Activated T-cell treated with anti-CD3 and anti-CD28 coated beads, Interleukin-2, amount 50 U/mL, for 72 hours (primary cell): Measurements from ENCODE around the gene KCNIP1. TPM values are rescaled to one million over a fixed set of nuclear protein-coding genes. Genes with fewer than 3 reads are reported as not detected.

Experiments
- ATAC-seq, 2 donors: fragments of 150-1000 bp; cut with Tn5 transposase; replicated peaks in 1 of 2; 2 replicates each; pipeline ENCODE4 v1.10.0; 2021; ENCODE audit warnings: moderate library complexity in 2 of 2, mild to moderate bottlenecking in 1 of 2
- DNase-seq, 2 donors: peaks; one replicate each; pipeline ENCODE4 v3.0.0; 2021 to 2022; ENCODE audit warnings: mixed read lengths in 1 of 2
- H3K27ac Mint-ChIP-seq: one replicate; pipeline ENCODE4 v1.8.0; 2022; ENCODE audit warnings: mild to moderate bottlenecking, moderate library complexity, mixed read lengths
- H3K27me3 Mint-ChIP-seq: one replicate; pipeline ENCODE4 v1.8.0; 2022; ENCODE audit warnings: low read depth, mixed read lengths
- H3K36me3 Mint-ChIP-seq, 2 donors: one replicate each; pipeline ENCODE4 v1.8.0; 2022; ENCODE audit warnings: mixed read lengths in 2 of 2, mild to moderate bottlenecking in 1 of 2; ENCODE audit not compliant: insufficient read depth in 2 of 2
- H3K4me1 Mint-ChIP-seq: one replicate; pipeline ENCODE4 v1.8.0; 2022; ENCODE audit warnings: low read depth, mixed read lengths
- H3K4me3 Mint-ChIP-seq, 2 donors: one replicate each; pipeline ENCODE4 v1.8.0; 2022; ENCODE audit warnings: mild to moderate bottlenecking in 2 of 2, mixed read lengths in 2 of 2, moderate library complexity in 2 of 2
- H3K9me3 Mint-ChIP-seq, 2 donors: one replicate each; pipeline ENCODE4 v1.8.0; 2022; ENCODE audit warnings: mixed read lengths in 2 of 2
- total RNA-seq, 2 donors: library from RNA; stranded (reverse); gene quantifications; one replicate each; pipeline ENCODE4 v1.2.3, GENCODE V29; 2022

KCNIP1 gene
- total RNA-seq, 2 donors from 2014 or later, result not detected

DNA sequence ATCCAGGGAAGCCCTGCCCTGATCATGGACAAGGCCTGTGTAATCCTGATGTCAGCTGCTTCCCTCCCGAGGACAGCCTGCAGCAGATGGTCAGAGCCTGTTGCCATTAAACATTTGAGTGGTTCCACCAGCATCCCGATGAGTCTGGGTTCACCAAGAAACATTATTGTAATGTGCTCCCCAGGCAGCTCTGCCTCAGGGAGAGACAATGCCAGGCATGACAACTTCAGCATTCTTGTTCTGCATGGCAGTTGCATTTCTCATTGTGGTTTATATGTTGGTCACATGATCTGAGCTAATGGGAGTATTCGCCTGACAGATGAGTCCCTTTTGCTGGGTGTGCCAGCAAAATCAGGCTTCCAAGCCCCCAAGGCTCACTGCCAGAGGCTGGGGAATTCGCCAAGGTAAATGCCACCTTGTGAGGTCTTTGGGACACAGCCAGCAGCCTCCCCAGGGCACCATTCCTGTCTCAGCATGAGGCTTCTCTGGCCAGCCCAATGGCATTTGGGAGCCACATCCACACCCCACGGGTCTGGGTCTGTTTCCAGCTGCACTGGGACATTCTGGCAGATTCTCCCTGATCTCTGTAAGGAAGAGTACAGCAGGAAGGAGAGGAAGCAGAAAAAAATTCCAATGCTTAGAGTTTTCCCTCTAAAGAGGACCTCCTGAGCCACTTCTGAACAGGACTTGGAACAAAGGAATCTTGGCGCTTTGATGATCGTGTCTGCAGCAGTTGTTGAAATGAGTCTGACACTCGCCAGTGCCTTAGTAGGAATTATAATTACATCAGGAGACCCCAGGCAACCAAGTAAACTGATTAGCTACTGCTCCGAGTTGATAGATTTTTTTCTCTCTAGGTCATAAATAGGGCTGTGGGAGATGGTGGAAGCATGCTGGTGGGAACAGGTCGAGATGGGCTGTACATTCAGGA lies 18.7 kb downstream of the KCNIP1 start:
- peaks cover 34% of the 10 kb centered on the region for H3K27me3 Mint-ChIP-seq
- no peaks in the 10 kb centered on the region for H3K4me1 Mint-ChIP-seq
- ATAC-seq (no peak), DNase-seq (no peak)
- no peak overlapping the region for H3K4me3 Mint-ChIP-seq
- no peaks in the 10 kb centered on the region for H3K9me3 Mint-ChIP-seq
- no peak overlapping the region for H3K27ac Mint-ChIP-seq
- H3K36me3 Mint-ChIP-seq, result no peaks in the 10 kb centered on the region

GRCh38 chr5:170523142-170523551 lies 19.3 kb downstream of the KCNIP1 start:
- H3K4me1 Mint-ChIP-seq, result no peaks in the 10 kb centered on the region

DNA sequence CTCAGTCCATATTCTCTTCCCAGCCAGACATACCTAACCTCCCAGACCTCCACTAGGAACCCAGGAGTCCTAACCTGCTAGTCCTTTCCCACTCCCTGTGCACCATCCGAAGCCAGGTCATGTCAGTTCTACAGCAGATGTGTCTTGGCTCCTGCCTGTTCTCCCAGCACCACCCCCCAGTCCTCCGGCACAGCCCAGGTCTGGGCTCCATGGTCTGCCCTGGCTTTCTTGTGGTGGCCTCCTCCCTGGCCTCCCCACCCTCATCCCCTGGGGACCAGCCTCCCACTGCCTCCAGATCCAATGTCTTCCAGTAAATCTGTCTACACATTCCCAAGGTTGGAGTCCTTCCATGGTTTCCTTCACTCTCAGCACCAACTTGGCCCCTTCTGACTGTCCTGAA lies 20.0 kb downstream of the KCNIP1 start:
- H3K36me3 Mint-ChIP-seq, result no peaks in the 10 kb centered on the region
- H3K9me3 Mint-ChIP-seq, result no peaks in the 10 kb centered on the region
- no peak overlapping the region for H3K27ac Mint-ChIP-seq
- H3K4me3 Mint-ChIP-seq, result no peak overlapping the region
- ATAC-seq (no peak), DNase-seq (no peak)
- H3K27me3 Mint-ChIP-seq, result peaks cover 34% of the 10 kb centered on the region
- no peaks in the 10 kb centered on the region for H3K4me1 Mint-ChIP-seq

More at GRCh38 chr5:170523142-170523551, 19.3 kb downstream of the KCNIP1 start:
- Mint-ChIP-seq H3K36me3 (no peaks in the 10 kb centered on the region), H3K27ac (no peak overlapping the region), H3K27me3 (peaks cover 34% of the 10 kb centered on the region), H3K4me3 (no peak overlapping the region), H3K9me3 (no peaks in the 10 kb centered on the region)
- no peak for DNase-seq
- ATAC-seq, result no peak

- Mint-ChIP-seq H3K4me3 (no peak overlapping the region), H3K4me1 (no peaks in the 10 kb centered on the region), H3K27ac (no peak overlapping the region), H3K9me3 (no peaks in the 10 kb centered on the region), H3K27me3 (peaks cover 29% of the 10 kb centered on the region), H3K36me3 (no peaks in the 10 kb centered on the region)
- no peak for ATAC-seq
- no peak for DNase-seq
Observed at GRCh38 chr5:170524576-170524975, 20.8 kb downstream of the KCNIP1 start.

- H3K4me3 Mint-ChIP-seq, result no peak overlapping the region
- H3K4me1 Mint-ChIP-seq, result no peaks in the 10 kb centered on the region
- ATAC-seq (no peak), DNase-seq (no peak)
- no peak overlapping the region for H3K27ac Mint-ChIP-seq
- no peaks in the 10 kb centered on the region for H3K36me3 Mint-ChIP-seq
- peaks cover 34% of the 10 kb centered on the region for H3K27me3 Mint-ChIP-seq
- H3K9me3 Mint-ChIP-seq, result no peaks in the 10 kb centered on the region
Observed at GRCh38 chr5:170525470-170526211, 21.8 kb downstream of the KCNIP1 start.

DNA sequence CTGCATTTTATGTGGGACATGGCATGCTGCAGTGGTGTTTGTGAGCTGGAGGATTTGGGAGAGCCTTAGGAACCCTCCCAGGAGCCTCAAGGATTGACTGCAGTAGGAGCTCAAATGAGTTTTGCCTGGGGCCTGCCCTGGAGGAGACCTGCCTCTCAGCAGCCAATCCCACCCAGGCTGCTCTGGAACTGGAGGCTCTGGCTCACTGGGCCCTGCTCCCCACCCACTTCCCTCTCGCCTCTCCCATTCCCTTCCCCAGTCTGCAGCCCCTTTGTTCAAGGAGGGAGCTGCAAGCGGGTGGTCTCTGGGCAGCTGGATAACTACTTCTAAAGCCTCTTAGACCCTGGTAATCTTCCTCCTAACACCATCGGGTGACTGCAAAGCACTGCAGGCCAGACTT lies 24.2 kb downstream of the KCNIP1 start:
- H3K9me3 Mint-ChIP-seq, result no peaks in the 10 kb centered on the region
- ATAC-seq, result no peak
- H3K27ac Mint-ChIP-seq, result no peak overlapping the region
- no peaks in the 10 kb centered on the region for H3K4me1 Mint-ChIP-seq
- DNase-seq, result no peak
- no peaks in the 10 kb centered on the region for H3K36me3 Mint-ChIP-seq
- peaks cover 41% of the 10 kb centered on the region for H3K27me3 Mint-ChIP-seq
- no peak overlapping the region for H3K4me3 Mint-ChIP-seq

GRCh38 chr5:170528976-170529375 lies 25.2 kb downstream of the KCNIP1 start:
- Mint-ChIP-seq H3K4me3 (no peak overlapping the region), H3K27ac (no peak overlapping the region), H3K27me3 (peaks cover 40% of the 10 kb centered on the region), H3K4me1 (no peaks in the 10 kb centered on the region), H3K36me3 (no peaks in the 10 kb centered on the region), H3K9me3 (no peaks in the 10 kb centered on the region)
- ATAC-seq (no peak), DNase-seq (no peak)

GRCh38 chr5:170532935-170533334 lies 29.1 kb downstream of the KCNIP1 start:
- Mint-ChIP-seq H3K27ac (no peak overlapping the region), H3K4me1 (no peaks in the 10 kb centered on the region), H3K9me3 (no peaks in the 10 kb centered on the region), H3K27me3 (peaks cover 49% of the 10 kb centered on the region), H3K36me3 (no peaks in the 10 kb centered on the region), H3K4me3 (no peak overlapping the region)
- DNase-seq (no peak), ATAC-seq (no peak)

DNA sequence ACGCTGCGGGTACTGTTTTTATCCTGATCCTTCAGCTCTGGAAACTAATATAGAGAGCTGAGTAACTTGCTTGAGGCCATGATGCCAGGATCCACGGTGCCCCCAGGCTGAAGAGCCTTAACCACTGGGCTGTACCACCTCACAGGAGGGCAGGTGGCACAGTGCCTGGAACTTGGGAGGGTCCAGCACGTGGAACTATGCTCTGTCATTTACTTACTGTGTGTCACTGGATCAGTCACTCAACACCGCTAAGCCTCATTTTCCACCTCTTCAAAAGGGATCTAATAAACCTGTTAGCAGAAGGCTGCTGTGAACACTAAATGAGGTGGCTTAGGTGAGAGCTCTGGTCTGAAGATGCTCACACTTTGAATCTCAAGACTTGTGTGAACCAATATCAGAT lies 29.6 kb downstream of the KCNIP1 start:
- Mint-ChIP-seq H3K9me3 (no peaks in the 10 kb centered on the region), H3K27ac (no peak overlapping the region), H3K4me1 (no peaks in the 10 kb centered on the region), H3K4me3 (no peak overlapping the region), H3K36me3 (no peaks in the 10 kb centered on the region), H3K27me3 (peaks cover 51% of the 10 kb centered on the region)
- ATAC-seq (no peak), DNase-seq (no peak)

DNA sequence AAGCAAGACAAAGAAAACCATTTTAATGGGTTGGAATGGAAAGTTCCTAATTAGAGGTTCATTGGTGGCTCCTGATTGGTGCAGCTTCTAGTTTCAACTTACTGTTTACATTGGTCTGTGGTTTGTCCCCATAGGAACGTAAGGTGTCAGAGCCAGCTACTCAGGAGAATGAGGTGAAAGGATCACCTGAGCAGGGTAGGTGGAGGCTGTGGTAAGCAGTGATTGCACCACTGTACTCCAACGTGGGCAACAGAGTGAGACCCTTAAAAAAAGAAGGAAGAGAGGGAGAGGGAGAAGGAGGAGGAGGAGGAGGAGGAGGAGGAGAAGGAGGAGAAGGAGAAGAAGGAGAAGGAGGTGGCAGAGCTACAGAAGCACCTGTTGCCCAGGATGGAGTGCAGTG lies 30.4 kb downstream of the KCNIP1 start:
- Mint-ChIP-seq H3K4me3 (no peak overlapping the region), H3K27ac (no peak overlapping the region), H3K36me3 (no peaks in the 10 kb centered on the region), H3K9me3 (no peaks in the 10 kb centered on the region), H3K27me3 (peaks cover 59% of the 10 kb centered on the region), H3K4me1 (no peaks in the 10 kb centered on the region)
- ATAC-seq (no peak), DNase-seq (no peak)

DNA sequence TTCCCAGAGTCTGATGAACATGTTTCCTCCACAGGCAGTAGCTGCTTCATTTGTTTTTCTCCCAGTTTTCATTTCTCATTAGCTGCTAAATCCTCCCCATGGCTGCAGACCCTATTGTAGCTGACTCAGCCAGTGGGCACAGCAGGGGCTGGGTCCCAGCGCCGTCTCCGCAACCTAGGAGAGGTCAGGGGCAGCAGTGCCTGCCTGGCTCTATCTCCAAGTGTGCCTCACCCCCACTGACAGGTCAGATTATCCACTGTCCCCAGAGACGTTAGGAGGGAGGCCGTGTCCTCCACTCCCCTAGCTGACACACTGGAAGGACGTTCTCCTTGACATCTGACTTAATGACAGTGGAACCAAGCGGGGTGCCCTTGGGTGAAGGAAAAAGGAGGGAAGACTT lies 31.1 kb downstream of the KCNIP1 start:
- no peaks in the 10 kb centered on the region for H3K9me3 Mint-ChIP-seq
- no peak for DNase-seq
- no peak overlapping the region for H3K27ac Mint-ChIP-seq
- no peaks in the 10 kb centered on the region for H3K4me1 Mint-ChIP-seq
- no peak for ATAC-seq
- H3K4me3 Mint-ChIP-seq, result no peak overlapping the region
- H3K27me3 Mint-ChIP-seq, result peaks cover 60% of the 10 kb centered on the region
- no peaks in the 10 kb centered on the region for H3K36me3 Mint-ChIP-seq

DNA sequence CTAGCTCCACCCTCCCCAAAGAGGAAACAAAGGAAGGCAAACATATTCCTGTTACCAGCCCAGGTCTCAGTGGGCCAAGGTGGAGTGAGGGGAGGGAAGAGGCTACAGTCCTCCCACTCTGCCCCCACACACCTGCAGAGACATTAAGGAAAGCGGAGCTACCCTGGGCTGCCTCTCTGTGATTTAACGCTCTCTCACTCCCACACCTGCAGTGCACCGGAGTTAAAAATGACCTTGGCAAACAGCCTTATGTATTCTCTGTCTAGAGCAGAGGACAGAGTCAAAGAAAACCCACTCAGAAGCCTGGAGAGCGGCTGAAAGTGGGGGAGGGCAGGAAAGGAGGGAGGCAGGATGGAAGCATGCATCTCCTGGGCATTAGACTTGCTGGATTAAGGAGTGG lies 32.7 kb downstream of the KCNIP1 start:
- H3K4me1 Mint-ChIP-seq, result no peaks in the 10 kb centered on the region
- H3K4me3 Mint-ChIP-seq, result no peak overlapping the region
- H3K9me3 Mint-ChIP-seq, result no peaks in the 10 kb centered on the region
- no peak overlapping the region for H3K27ac Mint-ChIP-seq
- no peak for ATAC-seq
- H3K27me3 Mint-ChIP-seq, result peaks cover 55% of the 10 kb centered on the region
- DNase-seq, result no peak
- no peaks in the 10 kb centered on the region for H3K36me3 Mint-ChIP-seq

- Mint-ChIP-seq H3K4me3 (no peak overlapping the region), H3K4me1 (no peaks in the 10 kb centered on the region), H3K27me3 (peaks cover 46% of the 10 kb centered on the region), H3K36me3 (no peaks in the 10 kb centered on the region), H3K9me3 (no peaks in the 10 kb centered on the region), H3K27ac (no peak overlapping the region)
- DNase-seq (no peak), ATAC-seq (no peak)
Observed at GRCh38 chr5:170537451-170538095, 33.8 kb downstream of the KCNIP1 start.
